Measurements from ENCODE around the gene TEAD1. TPM values are rescaled to one million over a fixed set of nuclear protein-coding genes. Genes with fewer than 3 reads are reported as not detected.

TEAD1 gene
- total RNA-seq, 1 donor from 2014 or later, result 62.5 TPM

- H3K36me3 Mint-ChIP-seq (ENCODE audit: unreplicated experiment), result no peaks in the 10 kb centered on the region
- no peak for DNase-seq
- peaks cover 18% of the 10 kb centered on the region for H3K4me1 Mint-ChIP-seq (ENCODE audit: low read depth, unreplicated experiment)
- no peak overlapping the region for H3K4me3 Mint-ChIP-seq (ENCODE audit: unreplicated experiment)
- no peak for TF ChIP-seq CTCF (IDR thresholded peaks at IDR 0.05; ENCODE audit: partially characterized antibody, unreplicated experiment)
- H3K27ac Mint-ChIP-seq (ENCODE audit: unreplicated experiment), result no peak overlapping the region
- H3K27me3 Mint-ChIP-seq (ENCODE audit: unreplicated experiment), result peaks cover 5% of the 10 kb centered on the region
- H3K9me3 Mint-ChIP-seq (ENCODE audit: unreplicated experiment), result no peaks in the 10 kb centered on the region
Observed at GRCh38 chr11:12727563-12728211, 53.5 kb downstream of the TEAD1 start.

GRCh38 chr11:12728417-12728816, 54.2 kb downstream of the TEAD1 start:
- Mint-ChIP-seq H3K4me1 (ENCODE audit: low read depth, unreplicated experiment) (peaks cover 18% of the 10 kb centered on the region), H3K27ac (ENCODE audit: unreplicated experiment) (no peak overlapping the region), H3K4me3 (ENCODE audit: unreplicated experiment) (no peak overlapping the region), H3K36me3 (ENCODE audit: unreplicated experiment) (no peaks in the 10 kb centered on the region), H3K9me3 (ENCODE audit: unreplicated experiment) (no peaks in the 10 kb centered on the region), H3K27me3 (ENCODE audit: unreplicated experiment) (peaks cover 5% of the 10 kb centered on the region)
- no peak for TF ChIP-seq CTCF (IDR thresholded peaks at IDR 0.05; ENCODE audit: partially characterized antibody, unreplicated experiment)
- DNase-seq, result no peak

- DNase-seq, result no peak
- H3K27me3 Mint-ChIP-seq (ENCODE audit: unreplicated experiment), result peaks cover 5% of the 10 kb centered on the region
- H3K9me3 Mint-ChIP-seq (ENCODE audit: unreplicated experiment), result no peaks in the 10 kb centered on the region
- no peak for TF ChIP-seq CTCF (IDR thresholded peaks at IDR 0.05; ENCODE audit: partially characterized antibody, unreplicated experiment)
- H3K4me1 Mint-ChIP-seq (ENCODE audit: low read depth, unreplicated experiment), result peaks cover 6% of the 10 kb centered on the region
- H3K36me3 Mint-ChIP-seq (ENCODE audit: unreplicated experiment), result no peaks in the 10 kb centered on the region
- no peak overlapping the region for H3K4me3 Mint-ChIP-seq (ENCODE audit: unreplicated experiment)
- no peak overlapping the region for H3K27ac Mint-ChIP-seq (ENCODE audit: unreplicated experiment)
Observed at GRCh38 chr11:12729941-12730340, 55.7 kb downstream of the TEAD1 start.

- Mint-ChIP-seq H3K4me1 (ENCODE audit: low read depth, unreplicated experiment) (peaks cover 9% of the 10 kb centered on the region), H3K36me3 (ENCODE audit: unreplicated experiment) (no peaks in the 10 kb centered on the region), H3K27me3 (ENCODE audit: unreplicated experiment) (peaks cover 3% of the 10 kb centered on the region), H3K9me3 (ENCODE audit: unreplicated experiment) (no peaks in the 10 kb centered on the region), H3K27ac (ENCODE audit: unreplicated experiment) (no peak overlapping the region), H3K4me3 (ENCODE audit: unreplicated experiment) (no peak overlapping the region)
- no peak for DNase-seq
- TF ChIP-seq CTCF (IDR thresholded peaks at IDR 0.05; ENCODE audit: partially characterized antibody, unreplicated experiment), result no peak
Observed at GRCh38 chr11:12731841-12732336, 57.7 kb downstream of the TEAD1 start.

- Mint-ChIP-seq H3K27ac (ENCODE audit: unreplicated experiment) (no peak overlapping the region), H3K4me1 (ENCODE audit: low read depth, unreplicated experiment) (peaks cover 7% of the 10 kb centered on the region), H3K9me3 (ENCODE audit: unreplicated experiment) (no peaks in the 10 kb centered on the region), H3K4me3 (ENCODE audit: unreplicated experiment) (no peak overlapping the region), H3K36me3 (ENCODE audit: unreplicated experiment) (no peaks in the 10 kb centered on the region), H3K27me3 (ENCODE audit: unreplicated experiment) (no peaks in the 10 kb centered on the region)
- TF ChIP-seq CTCF (IDR thresholded peaks at IDR 0.05; ENCODE audit: partially characterized antibody, unreplicated experiment), result no peak
- no peak for DNase-seq
Observed at GRCh38 chr11:12733091-12733490, 58.9 kb downstream of the TEAD1 start.
